HepG2 (cell line): Measurements from ENCODE around the gene KIF22. TPM values are rescaled to one million over a fixed set of nuclear protein-coding genes. Genes with fewer than 3 reads are reported as not detected.

ENCODE experiments used
- AGO2 ChIP-seq: fragments of 200-400 bp; formaldehyde crosslinking; optimal IDR thresholded peaks from 2 replicates; pipeline ENCODE3; 2017; ENCODE audit warnings: mild to moderate bottlenecking, low read depth, low read length, moderate library complexity
- ATF7 ChIP-seq, 2 experiments: fragments of 450-650 bp in 1 of 2; sonication (generic) in 1 of 2; formaldehyde crosslinking in 1 of 2; IDR thresholded peaks; 2 replicates each; pipeline versions ENCODE4 v1.4.0 to v1.6.1; 2016 to 2020; ENCODE audit warnings: antibody characterized with exemption in 1 of 2, mild to moderate bottlenecking in 1 of 2, missing genetic modification reagents in 1 of 2
- CHD4 ChIP-seq: fragments of 200-600 bp; sonication (generic); IDR thresholded peaks from 2 replicates; pipeline ENCODE4 v1.7.0; 2017; ENCODE audit warnings: mild to moderate bottlenecking, low read length, borderline replicate concordance
- DNMT1 ChIP-seq: sonication (generic); formaldehyde crosslinking; IDR thresholded peaks from 2 replicates; pipeline ENCODE4 v1.5.1; 2020; ENCODE audit warnings: mild to moderate bottlenecking, missing genetic modification reagents
- EP300 ChIP-seq, 3 experiments: sonication (generic) in 1 of 3; formaldehyde crosslinking in 1 of 3; IDR thresholded peaks; 2 replicates each; pipeline versions ENCODE4 v1.5.1 to v1.6.1; 2011 to 2020; ENCODE audit warnings: low read depth in 2 of 3, low read length in 2 of 3, borderline replicate concordance in 1 of 3, improper control_type of control experiment in 1 of 3, mild to moderate bottlenecking in 1 of 3, missing genetic modification reagents in 1 of 3, moderate library complexity in 1 of 3
- FLYWCH1 ChIP-seq: sonication (generic); formaldehyde crosslinking; IDR thresholded peaks from 2 replicates; pipeline ENCODE4 v1.8.1; 2023; ENCODE audit warnings: mild to moderate bottlenecking, missing genetic modification reagents
- GATA4 ChIP-seq: sonication (generic); IDR thresholded peaks from 2 replicates; pipeline ENCODE4 v1.6.1; 2016; ENCODE audit warnings: antibody characterized with exemption, low read depth, borderline replicate concordance
- IRX3 ChIP-seq: sonication (generic); formaldehyde crosslinking; IDR thresholded peaks from 2 replicates; pipeline ENCODE4 v1.8.1; 2023; ENCODE audit warnings: mild to moderate bottlenecking, low read depth, missing genetic modification reagents, borderline replicate concordance
- KDM3A ChIP-seq: IDR thresholded peaks from 2 replicates; pipeline ENCODE4 v1.6.1; 2018; ENCODE audit warnings: low read depth, missing compliant biosample characterization
- KDM5A ChIP-seq: fragments of 200-600 bp; sonication (generic); IDR thresholded peaks from 2 replicates; pipeline ENCODE4 v1.7.0; 2018; ENCODE audit warnings: antibody characterized with exemption, mild to moderate bottlenecking, low read length, borderline replicate concordance
- MED8 ChIP-seq: sonication (generic); formaldehyde crosslinking; IDR thresholded peaks from 2 replicates; pipeline ENCODE4 v1.8.1; 2023; ENCODE audit warnings: mild to moderate bottlenecking, missing genetic modification reagents; ENCODE audit not compliant: insufficient replicate concordance
- NFE2L2 ChIP-seq: fragments of 150-350 bp; IDR thresholded peaks from 2 replicates; pipeline ENCODE4 v1.6.1; 2014; ENCODE audit warnings: low read length
- PAWR ChIP-seq: sonication (generic); formaldehyde crosslinking; IDR thresholded peaks from 2 replicates; pipeline ENCODE4 v1.4.0; 2020; ENCODE audit warnings: missing genetic modification reagents, mild to moderate bottlenecking, borderline replicate concordance
- RORA ChIP-seq: sonication (generic); formaldehyde crosslinking; IDR thresholded peaks from 2 replicates; pipeline ENCODE4 v1.5.0; 2020; ENCODE audit warnings: mild to moderate bottlenecking, missing genetic modification reagents, moderate library complexity
- RXRA ChIP-seq: sonication (generic); formaldehyde crosslinking; IDR thresholded peaks from 2 replicates; pipeline ENCODE4 v1.5.1; 2020; ENCODE audit warnings: missing genetic modification reagents
- SAP130 ChIP-seq: IDR thresholded peaks from 2 replicates; pipeline ENCODE4 v1.6.1; 2016; ENCODE audit warnings: low read depth
- SRSF9 ChIP-seq: fragments of 200-400 bp; formaldehyde crosslinking; IDR thresholded peaks from 2 replicates; pipeline ENCODE4 v1.6.1; 2018; ENCODE audit warnings: borderline replicate concordance, mild to moderate bottlenecking, low read depth, low read length; ENCODE audit not compliant: insufficient read depth, poor library complexity, severe bottlenecking
- TSC22D2 ChIP-seq: sonication (generic); formaldehyde crosslinking; IDR thresholded peaks from 2 replicates; pipeline ENCODE4 v1.5.1; 2020; ENCODE audit warnings: missing genetic modification reagents, mild to moderate bottlenecking, borderline replicate concordance
- ZNF121 ChIP-seq: sonication (generic); formaldehyde crosslinking; IDR thresholded peaks from 2 replicates; pipeline ENCODE4 v1.5.0; 2020; ENCODE audit warnings: mild to moderate bottlenecking, missing genetic modification reagents
- ZNF430 ChIP-seq: sonication (generic); formaldehyde crosslinking; IDR thresholded peaks from 2 replicates; pipeline ENCODE4 v1.9.0; 2021; ENCODE audit warnings: mild to moderate bottlenecking, missing genetic modification reagents
- ZNF703 ChIP-seq: sonication (generic); formaldehyde crosslinking; IDR thresholded peaks from 2 replicates; pipeline ENCODE4 v1.5.1; 2020; ENCODE audit warnings: missing genetic modification reagents, mild to moderate bottlenecking, moderate library complexity, borderline replicate concordance
- ZNF780A ChIP-seq: sonication (generic); formaldehyde crosslinking; IDR thresholded peaks from 2 replicates; pipeline ENCODE4 v1.8.0; 2022; ENCODE audit warnings: mild to moderate bottlenecking, missing genetic modification reagents, moderate library complexity
- ZNF782 ChIP-seq: sonication (generic); formaldehyde crosslinking; IDR thresholded peaks from 2 replicates; pipeline ENCODE4 v1.4.0; 2020; ENCODE audit warnings: missing genetic modification reagents, mild to moderate bottlenecking, borderline replicate concordance
- ZNF850 ChIP-seq: sonication (generic); formaldehyde crosslinking; conservative IDR thresholded peaks from 2 replicates; pipeline ENCODE4 v1.9.0; 2021; ENCODE audit warnings: mild to moderate bottlenecking, missing genetic modification reagents
- polyA plus RNA-seq, 8 experiments: library from polyadenylated mRNA; depleted of rRNA in 3 of 8; stranded (reverse) in 7 of 8; unstranded in 1 of 8; fragments of >200 nt; fragmentation: Illumina TruSeq in 4 of 8; extraction: Trizol in 4 of 8; gene quantifications; 2 replicates each; pipeline versions ENCODE4 v1.2.1 to v1.2.3, GENCODE V29; 2011 to 2016; ENCODE audit warnings: low read depth in 4 of 8, missing spikeins in 1 of 8, mixed read lengths in 1 of 8; ENCODE audit not compliant: insufficient read depth in 1 of 8
- total RNA-seq, 5 experiments: library from RNA; depleted of rRNA; stranded (reverse); fragments of >200 nt; fragmentation: Illumina TruSeq; extraction: Trizol; gene quantifications; 2 replicates each; pipeline ENCODE4 v1.2.3, GENCODE V29; 2016; ENCODE audit warnings: low read depth in 1 of 5
- TF ChIP-seq, protein P1 (sequence below): sonication (generic); formaldehyde crosslinking; IDR thresholded peaks from 2 replicates; pipeline ENCODE4 v1.4.0; 2020; ENCODE audit warnings: missing genetic modification reagents
- TF ChIP-seq, protein P2 (sequence below): sonication (generic); formaldehyde crosslinking; IDR thresholded peaks from 2 replicates; pipeline ENCODE4 v1.4.0; 2020; ENCODE audit warnings: mild to moderate bottlenecking, missing genetic modification reagents

KIF22 gene
- total and polyA plus RNA-seq, 2 of the 13 experiments (the other 11 are each of a cell fraction or from before 2014, with no cell fraction given): 95.8 to 118 TPM

DNA sequence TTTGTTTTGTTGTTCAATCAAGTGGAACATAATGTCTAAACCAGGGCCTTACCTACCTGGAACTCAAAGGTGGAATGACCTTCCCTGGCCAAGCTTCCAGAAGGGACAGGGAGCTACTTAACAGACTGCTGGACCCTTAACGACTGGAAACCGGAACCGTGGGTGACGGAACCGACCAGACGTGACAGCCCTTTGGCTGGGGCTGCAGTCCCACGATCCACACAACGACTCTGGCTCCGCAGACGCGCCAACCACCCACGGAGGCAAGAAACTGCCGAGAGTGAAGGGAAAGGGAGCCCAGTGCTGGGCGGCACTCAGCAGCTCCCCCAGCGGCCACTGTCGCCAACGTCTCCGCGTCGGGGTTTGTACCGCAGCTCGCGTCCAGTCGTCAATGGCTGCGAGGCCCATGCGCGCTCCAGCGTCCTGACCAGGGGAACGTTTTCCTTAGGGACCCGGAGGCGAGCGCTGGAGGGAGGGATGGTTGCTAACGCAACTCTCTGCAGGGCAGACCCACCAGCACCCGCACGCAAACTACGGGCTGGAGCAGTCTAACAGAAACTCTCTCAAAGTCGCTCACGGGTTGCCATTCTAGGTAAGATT, 5.5 kb upstream of the KIF22 start (continued):
- TF ChIP-seq, protein P1, sequence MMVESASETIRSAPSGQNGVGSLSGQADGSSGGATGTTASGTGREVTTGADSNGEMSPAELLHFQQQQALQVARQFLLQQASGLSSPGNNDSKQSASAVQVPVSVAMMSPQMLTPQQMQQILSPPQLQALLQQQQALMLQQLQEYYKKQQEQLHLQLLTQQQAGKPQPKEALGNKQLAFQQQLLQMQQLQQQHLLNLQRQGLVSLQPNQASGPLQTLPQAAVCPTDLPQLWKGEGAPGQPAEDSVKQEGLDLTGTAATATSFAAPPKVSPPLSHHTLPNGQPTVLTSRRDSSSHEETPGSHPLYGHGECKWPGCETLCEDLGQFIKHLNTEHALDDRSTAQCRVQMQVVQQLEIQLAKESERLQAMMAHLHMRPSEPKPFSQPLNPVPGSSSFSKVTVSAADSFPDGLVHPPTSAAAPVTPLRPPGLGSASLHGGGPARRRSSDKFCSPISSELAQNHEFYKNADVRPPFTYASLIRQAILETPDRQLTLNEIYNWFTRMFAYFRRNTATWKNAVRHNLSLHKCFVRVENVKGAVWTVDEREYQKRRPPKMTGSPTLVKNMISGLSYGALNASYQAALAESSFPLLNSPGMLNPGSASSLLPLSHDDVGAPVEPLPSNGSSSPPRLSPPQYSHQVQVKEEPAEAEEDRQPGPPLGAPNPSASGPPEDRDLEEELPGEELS (CRISPR knock-in tag): no peak
- TF ChIP-seq ZNF780A (CRISPR knock-in tag) (0 out of 2 replicates have a peak, but pooled peaks have one; percentile 22), MED8 (CRISPR knock-in tag) (no peak), ZNF782 (CRISPR knock-in tag) (no peak), SRSF9 (no peak), PAWR (CRISPR knock-in tag) (no peak), ZNF430 (no peak; the same call in 1 of the 2 replicates), CHD4 (no peak), EP300 (IDR thresholded peaks at IDR 0.05; ENCODE audit: low read depth in 2 of 2, low read length in 2 of 2) (no peak), EP300 (CRISPR knock-in tag; IDR thresholded peaks at IDR 0.05; ENCODE audit: borderline replicate concordance) (peak; percentile 30; the same call in 1 of the 2 replicates), DNMT1 (CRISPR knock-in tag) (0 out of 2 replicates have a peak, but pooled peaks have one; percentile 69), TSC22D2 (0 out of 2 replicates have a peak, but pooled peaks have one; percentile 42), AGO2 (no peak), IRX3 (CRISPR knock-in tag) (no peak), ZNF703 (CRISPR knock-in tag) (no peak), SAP130 (CRISPR knock-in tag) (peak; percentile 72), RXRA (peak; percentile 67), GATA4 (no peak), RORA (CRISPR knock-in tag) (no peak), ATF7 (IDR thresholded peaks at IDR 0.05) (no peak), ATF7 (CRISPR knock-in tag; IDR thresholded peaks at IDR 0.05) (no peak), NFE2L2 (no peak), ZNF121 (CRISPR knock-in tag) (peak; percentile 77), FLYWCH1 (CRISPR knock-in tag) (no peak), KDM3A (peak; percentile 78), ZNF850 (no peak), KDM5A (no peak)
- TF ChIP-seq, protein P2, sequence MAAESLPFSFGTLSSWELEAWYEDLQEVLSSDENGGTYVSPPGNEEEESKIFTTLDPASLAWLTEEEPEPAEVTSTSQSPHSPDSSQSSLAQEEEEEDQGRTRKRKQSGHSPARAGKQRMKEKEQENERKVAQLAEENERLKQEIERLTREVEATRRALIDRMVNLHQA: no peak
